ENCODE measurements around the gene AKR1C8. TPM values are rescaled to one million over a fixed set of nuclear protein-coding genes. Genes with fewer than 3 reads are reported as not detected.
"Not testable (repeated sequence)": the region's sequence is repeated elsewhere in the genome, so short reads cannot be mapped to it uniquely, and the experiment has no call there.

Gene AKR1C8
- total RNA-seq: not detected in 2 replicates

- no peak within 1 kb of the TSS for H3K4me3 ChIP-seq (ENCODE audit: low read depth, low read length)
- no peak for TF ChIP-seq CTCF (IDR thresholded peaks at IDR 0.05; ENCODE audit: insufficient read depth, low read depth, low read length)
- DNase-seq (ENCODE audit: low read depth): no peak
These were observed at the start of gene AKR1C8 for GRCh38 chr10:5184987-5185775. TSS of gene AKR1C8 (minus strand) at chr10:5185150. CDS start at chr10:5185104, 46 bp downstream.

- no peak overlapping the region for H3K4me3 ChIP-seq (ENCODE audit: low read depth, low read length)
- peak; percentile 85 for DNase-seq (ENCODE audit: low read depth)
- no peak for TF ChIP-seq CTCF (IDR thresholded peaks at IDR 0.05; ENCODE audit: insufficient read depth, low read depth, low read length)
These were observed 49.3 kb upstream of the AKR1C8 start for GRCh38 chr10:5234106-5234860.

GRCh38 chr10:5233324-5233723 lies 48.4 kb upstream of the AKR1C8 start:
- TF ChIP-seq CTCF (IDR thresholded peaks at IDR 0.05; ENCODE audit: insufficient read depth, low read depth, low read length): no peak
- DNase-seq (ENCODE audit: low read depth): no peak
- no peak overlapping the region for H3K4me3 ChIP-seq (ENCODE audit: low read depth, low read length)

GRCh38 chr10:5229019-5229418 lies 44.1 kb upstream of the AKR1C8 start:
- DNase-seq (ENCODE audit: low read depth): no peak
- no peak for TF ChIP-seq CTCF (IDR thresholded peaks at IDR 0.05; ENCODE audit: insufficient read depth, low read depth, low read length)
- H3K4me3 ChIP-seq (ENCODE audit: low read depth, low read length): no peak overlapping the region

GRCh38 chr10:5222942-5223341 lies 38.0 kb upstream of the AKR1C8 start:
- not testable (repeated sequence) for H3K4me3 ChIP-seq (ENCODE audit: low read depth, low read length); DNase-seq (ENCODE audit: low read depth)

- no peak for DNase-seq (ENCODE audit: low read depth)
- no peak for TF ChIP-seq CTCF (IDR thresholded peaks at IDR 0.05; ENCODE audit: insufficient read depth, low read depth, low read length)
- no peak overlapping the region for H3K4me3 ChIP-seq (ENCODE audit: low read depth, low read length)
These were observed 34.3 kb upstream of the AKR1C8 start for GRCh38 chr10:5219262-5219661.

GRCh38 chr10:5216801-5217200 lies 31.9 kb upstream of the AKR1C8 start:
- TF ChIP-seq CTCF (IDR thresholded peaks at IDR 0.05; ENCODE audit: insufficient read depth, low read depth, low read length): no peak
- no peak overlapping the region for H3K4me3 ChIP-seq (ENCODE audit: low read depth, low read length)

More at GRCh38 chr10:5216801-5217200, 31.9 kb upstream of the AKR1C8 start:
- no peak for DNase-seq (ENCODE audit: low read depth)
